ENCODE measurements around the gene DHRS7B. TPM values are rescaled to one million over a fixed set of nuclear protein-coding genes. Genes with fewer than 3 reads are reported as not detected.

DHRS7B gene
- total and polyA plus RNA-seq, 2 of the 13 experiments (the other 11 are each of a cell fraction or from before 2014, with no cell fraction given), result 20.0 to 35.8 TPM

- TF ChIP-seq, protein P1, sequence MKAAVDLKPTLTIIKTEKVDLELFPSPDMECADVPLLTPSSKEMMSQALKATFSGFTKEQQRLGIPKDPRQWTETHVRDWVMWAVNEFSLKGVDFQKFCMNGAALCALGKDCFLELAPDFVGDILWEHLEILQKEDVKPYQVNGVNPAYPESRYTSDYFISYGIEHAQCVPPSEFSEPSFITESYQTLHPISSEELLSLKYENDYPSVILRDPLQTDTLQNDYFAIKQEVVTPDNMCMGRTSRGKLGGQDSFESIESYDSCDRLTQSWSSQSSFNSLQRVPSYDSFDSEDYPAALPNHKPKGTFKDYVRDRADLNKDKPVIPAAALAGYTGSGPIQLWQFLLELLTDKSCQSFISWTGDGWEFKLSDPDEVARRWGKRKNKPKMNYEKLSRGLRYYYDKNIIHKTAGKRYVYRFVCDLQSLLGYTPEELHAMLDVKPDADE (CRISPR knock-in tag; IDR thresholded peaks at IDR 0.05), result no peak
Observed at GRCh38 chr17:21214777-21215541, 88.2 kb downstream of the DHRS7B start (continued).

DNA sequence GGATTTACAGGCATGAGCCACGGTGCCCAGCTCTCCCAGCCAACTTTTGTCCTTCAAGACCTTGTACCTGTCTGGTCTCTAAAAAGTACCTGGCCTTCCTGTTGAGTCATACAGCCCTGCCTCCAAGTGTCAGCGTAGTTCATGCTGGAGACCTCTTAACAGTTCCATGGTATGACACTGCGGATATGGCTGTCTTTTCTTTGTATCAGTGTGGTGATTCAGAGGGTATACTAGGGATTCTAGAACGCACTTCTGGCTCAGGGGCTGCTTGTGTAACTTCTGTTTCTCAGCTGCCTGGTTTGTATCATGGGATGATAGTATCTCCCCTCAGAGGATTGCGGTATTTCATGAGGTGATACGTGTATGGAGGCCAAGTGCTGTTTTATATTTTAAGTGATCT, 89.2 kb downstream of the DHRS7B start:
- intact Hi-C loops (cut with micrococcal nuclease; ENCODE audit: unreplicated experiment), result loop anchor here (2.0 kb wide), 1 partner anchor 69 kb away; the partner anchor contains the start of gene MAP2K3

More for the DNA sequence above, 89.2 kb downstream of the DHRS7B start:
- in situ Hi-C loops (cut with HindIII; ENCODE audit: extremely low pct_ligation_motif_present, low pct_unique_long_range_greater_than_20kb), result no loop called here
- no peak overlapping the region for H3K9ac ChIP-seq (ENCODE audit: insufficient read depth, low read depth, low read length)
- WGBS (ENCODE audit: low lambda C conversion rate), result 91% methylated on average over 6 of the region's 6 CpGs
- H3K27me3 ChIP-seq (ENCODE audit: control insufficient read depth in 1 of 2, insufficient read depth in 2 of 2, low read length in 2 of 2), result no peaks in the 10 kb centered on the region; a peak in 1 of 5 replicates
- DNase-seq (ENCODE audit: low spot score), result no peak
- H2AFZ ChIP-seq (ENCODE audit: low read length), result no peak overlapping the region
- H3K4me1 ChIP-seq (ENCODE audit: insufficient read depth, low read length), result peaks cover 53% of the 10 kb centered on the region
- peaks cover 0 to 15% of the 10 kb centered on the region in 2 experiments; a peak in 2 of 5 replicates for H3K36me3 ChIP-seq (replicated peaks in 1 of 2; ENCODE audit: control insufficient read depth in 1 of 2, insufficient read depth in 2 of 2, low read length in 2 of 2)
- ChIA-PET POLR2A (no interaction called here), CTCF (ENCODE audit: low intra/inter-chr PET ratio, low total read pairs) (no interaction called here)
- no TSS peak for BruUV-seq (replicated peaks)
- no peak for FAIRE-seq
- H4K20me1 ChIP-seq (ENCODE audit: insufficient read depth, low read length), result peaks cover 22% of the 10 kb centered on the region
- H3K4me3 ChIP-seq (replicated peaks in 1 of 3; ENCODE audit: insufficient read depth in 1 of 3, low read depth in 2 of 3, low read length in 3 of 3), result no peak overlapping the region
- H3K4me2 ChIP-seq (ENCODE audit: low read depth, low read length), result peak overlapping the region; percentile 38
- TF ChIP-seq ZNF205 (CRISPR knock-in tag; IDR thresholded peaks at IDR 0.05) (no peak), ASH2L (IDR thresholded peaks at IDR 0.05; ENCODE audit: insufficient read length, low read depth, low read length) (no peak), ZFP82 (CRISPR knock-in tag; IDR thresholded peaks at IDR 0.05; ENCODE audit: borderline replicate concordance) (no peak), ZNF362 (CRISPR knock-in tag; IDR thresholded peaks at IDR 0.05; ENCODE audit: borderline replicate concordance) (no peak), ZNF546 (CRISPR knock-in tag; conservative IDR thresholded peaks at IDR 0.05) (no peak), ZNF496 (CRISPR knock-in tag; IDR thresholded peaks at IDR 0.05; ENCODE audit: insufficient replicate concordance) (no peak), SNAPC2 (CRISPR knock-in tag; IDR thresholded peaks at IDR 0.05) (no peak), BHLHE40 (IDR thresholded peaks at IDR 0.05; ENCODE audit: low read length) (no peak), RXRA (CRISPR knock-in tag; IDR thresholded peaks at IDR 0.05) (no peak), TOPORS (CRISPR knock-in tag; IDR thresholded peaks at IDR 0.05) (no peak), ZSCAN20 (CRISPR knock-in tag; IDR thresholded peaks at IDR 0.05; ENCODE audit: borderline replicate concordance) (no peak), ZFYVE20 (CRISPR knock-in tag; IDR thresholded peaks at IDR 0.05; ENCODE audit: borderline replicate concordance, low read depth) (no peak), SNAI1 (CRISPR knock-in tag; IDR thresholded peaks at IDR 0.05; ENCODE audit: borderline replicate concordance) (no peak), ZBTB33 (CRISPR knock-in tag; IDR thresholded peaks at IDR 0.05) (no peak), PAWR (CRISPR knock-in tag; IDR thresholded peaks at IDR 0.05; ENCODE audit: borderline replicate concordance) (no peak)
- TF ChIP-seq, protein P2, sequence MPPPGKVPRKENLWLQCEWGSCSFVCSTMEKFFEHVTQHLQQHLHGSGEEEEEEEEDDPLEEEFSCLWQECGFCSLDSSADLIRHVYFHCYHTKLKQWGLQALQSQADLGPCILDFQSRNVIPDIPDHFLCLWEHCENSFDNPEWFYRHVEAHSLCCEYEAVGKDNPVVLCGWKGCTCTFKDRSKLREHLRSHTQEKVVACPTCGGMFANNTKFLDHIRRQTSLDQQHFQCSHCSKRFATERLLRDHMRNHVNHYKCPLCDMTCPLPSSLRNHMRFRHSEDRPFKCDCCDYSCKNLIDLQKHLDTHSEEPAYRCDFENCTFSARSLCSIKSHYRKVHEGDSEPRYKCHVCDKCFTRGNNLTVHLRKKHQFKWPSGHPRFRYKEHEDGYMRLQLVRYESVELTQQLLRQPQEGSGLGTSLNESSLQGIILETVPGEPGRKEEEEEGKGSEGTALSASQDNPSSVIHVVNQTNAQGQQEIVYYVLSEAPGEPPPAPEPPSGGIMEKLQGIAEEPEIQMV (CRISPR knock-in tag; IDR thresholded peaks at IDR 0.05; ENCODE audit: low read depth), result no peak
- peaks cover 45% of the 10 kb centered on the region for H3K79me2 ChIP-seq (ENCODE audit: insufficient read depth, low read length)
- ATAC-seq, result no peak
- H3K27ac ChIP-seq (ENCODE audit: extremely low read length, insufficient read depth, low read length), result no peak overlapping the region
- H3K9me3 ChIP-seq (ENCODE audit: low read length), result no peaks in the 10 kb centered on the region
